ENCODE data around the gene SLC4A3. TPM values are rescaled to one million over a fixed set of nuclear protein-coding genes. Genes with fewer than 3 reads are reported as not detected.

The SLC4A3 gene
- total RNA-seq, 2 experiments from 2014 or later: 0.16 to 0.20 TPM

GRCh38 chr2:219595256-219595655, 32.2 kb upstream of the SLC4A3 start:
- no peak overlapping the region for H3K4me3 ChIP-seq (ENCODE audit: low read length)
- Mint-ChIP-seq H3K27me3 (peaks cover 20% of the 10 kb centered on the region), H3K4me3 (peak overlapping the region; percentile 98), H3K9me3 (no peaks in the 10 kb centered on the region), H3K4me1 (ENCODE audit: low read depth) (peaks cover 24% of the 10 kb centered on the region), H3K36me3 (ENCODE audit: low read depth) (peaks cover 16% of the 10 kb centered on the region), H3K27ac (no peak overlapping the region)
- DNase-seq: no peak
- H3K36me3 ChIP-seq (ENCODE audit: insufficient read depth, low read length): no peaks in the 10 kb centered on the region
- intact Hi-C loops (cut with DNase I, micrococcal nuclease): loop anchor here in 1 of 2 experiments (5.0 to 10.0 kb wide), 4 partner anchors 47 to 883 kb away; partner anchors contain the start of genes CNPPD1, RETREG2, SLC23A3 and TTLL4
- no peak overlapping the region for H3K27ac ChIP-seq (ENCODE audit: low read depth in 1 of 2, low read length in 2 of 2)
- ChIA-PET CTCF (no interaction called here), POLR2A (no interaction called here)
- no peak for ATAC-seq (ENCODE audit: poor library complexity)
- H3K4me1 ChIP-seq (ENCODE audit: insufficient read depth, low read length): peaks cover 13% of the 10 kb centered on the region
- no peaks in the 10 kb centered on the region for H3K27me3 ChIP-seq (ENCODE audit: control insufficient read depth in 1 of 2, insufficient read depth in 2 of 2, low read length in 2 of 2)
- no peak for TF ChIP-seq CTCF (IDR thresholded peaks at IDR 0.05)
- H3K9me3 ChIP-seq (ENCODE audit: control insufficient read depth in 1 of 2, insufficient read depth in 1 of 2, low read length in 2 of 2): no peaks in the 10 kb centered on the region

GRCh38 chr2:219596954-219597551, 30.4 kb upstream of the SLC4A3 start:
- Mint-ChIP-seq H3K27ac (peak overlapping the region; percentile 94), H3K4me3 (peak overlapping the region; percentile 98), H3K4me1 (ENCODE audit: low read depth) (peaks cover 24% of the 10 kb centered on the region), H3K36me3 (ENCODE audit: low read depth) (peaks cover 33% of the 10 kb centered on the region), H3K9me3 (no peaks in the 10 kb centered on the region), H3K27me3 (peaks cover 13% of the 10 kb centered on the region)
- peak; percentile 5 for ATAC-seq (ENCODE audit: poor library complexity)
- no peak for TF ChIP-seq CTCF (IDR thresholded peaks at IDR 0.05)
- Histone ChIP-seq H3K4me1 (ENCODE audit: insufficient read depth, low read length) (peaks cover 13% of the 10 kb centered on the region), H3K36me3 (ENCODE audit: insufficient read depth, low read length) (peaks cover 13% of the 10 kb centered on the region), H3K27me3 (ENCODE audit: control insufficient read depth in 1 of 2, insufficient read depth in 2 of 2, low read length in 2 of 2) (no peaks in the 10 kb centered on the region), H3K4me3 (ENCODE audit: low read length) (peak overlapping the region; percentile 73), H3K9me3 (ENCODE audit: control insufficient read depth in 1 of 2, insufficient read depth in 1 of 2, low read length in 2 of 2) (no peaks in the 10 kb centered on the region), H3K27ac (ENCODE audit: low read depth in 1 of 2, low read length in 2 of 2) (peak overlapping the region; percentile 70 to 79)
- CTCF ChIA-PET: interaction anchor here (1.1 to 2.8 kb wide), 8 partner anchors 37 to 617 kb away, joined by 3 to 8 read pairs (median 4); partner anchors contain the start of gene GMPPA
- POLR2A ChIA-PET: interaction anchor here (0.7 to 2.1 kb wide), 7 partner anchors 26 to 938 kb away, joined by 3 to 16 read pairs (median 3); partner anchors contain the start of genes BCS1L, CHPF, DNPEP and OBSL1
- intact Hi-C loops (cut with DNase I, micrococcal nuclease): loop anchor here (1.0 to 10.0 kb wide), 7 partner anchors 45 to 885 kb away; partner anchors contain the start of genes CHPF (in 1 of the 2), CNPPD1 (in 1 of the 2), RETREG2 (in 1 of the 2) and SLC23A3 (in 1 of the 2)
- DNase-seq: peak in 1 of 14 experiments; percentile 6

GRCh38 chr2:219597552-219598307, 29.7 kb upstream of the SLC4A3 start, which contains the start of gene STK11IP:
STK11IP (plus strand) TSS chr2:219597857; CDS start chr2:219598120, 263 bp downstream.
- Histone ChIP-seq H3K9me3 (ENCODE audit: control insufficient read depth in 1 of 2, insufficient read depth in 1 of 2, low read length in 2 of 2) (no peaks in the 10 kb centered on the region), H3K4me3 (ENCODE audit: low read length) (peak within 1 kb of the TSS; percentile 73), H3K27me3 (ENCODE audit: control insufficient read depth in 1 of 2, insufficient read depth in 2 of 2, low read length in 2 of 2) (no peaks in the 10 kb centered on the region), H3K27ac (ENCODE audit: low read depth in 1 of 2, low read length in 2 of 2) (peak within 1 kb of the TSS; percentile 70 to 79), H3K36me3 (ENCODE audit: insufficient read depth, low read length) (peaks cover 20% of the 10 kb centered on the region), H3K4me1 (ENCODE audit: insufficient read depth, low read length) (peaks cover 13% of the 10 kb centered on the region)
- CTCF ChIA-PET: interaction anchor here (1.1 to 2.8 kb wide), 8 partner anchors 37 to 618 kb away, joined by 3 to 8 read pairs (median 4); partner anchors contain the start of gene GMPPA
- peaks cover 7% of the 10 kb centered on the region for H3K27me3 Mint-ChIP-seq
- POLR2A ChIA-PET: interaction anchor here (0.7 to 2.1 kb wide), 7 partner anchors 27 to 938 kb away, joined by 3 to 16 read pairs (median 3); partner anchors contain the start of genes BCS1L, CHPF, DNPEP and OBSL1
- intact Hi-C loops (cut with DNase I, micrococcal nuclease): loop anchor here (1.0 to 10.0 kb wide), 8 partner anchors 45 to 885 kb away; partner anchors contain the start of genes CHPF (in 1 of the 2), CNPPD1 (in 1 of the 2), RETREG2 (in 1 of the 2) and SLC23A3 (in 1 of the 2)
- ATAC-seq (ENCODE audit: poor library complexity) (peak; percentile 85), DNase-seq (peak; percentile 75 to 95 (median 84))
- no peak for TF ChIP-seq CTCF (IDR thresholded peaks at IDR 0.05)
- peak within 1 kb of the TSS; percentile 94 for H3K27ac Mint-ChIP-seq
- peak within 1 kb of the TSS; percentile 98 for H3K4me3 Mint-ChIP-seq
- peaks cover 24% of the 10 kb centered on the region for H3K4me1 Mint-ChIP-seq (ENCODE audit: low read depth)
- H3K9me3 Mint-ChIP-seq: no peaks in the 10 kb centered on the region
- peaks cover 40% of the 10 kb centered on the region for H3K36me3 Mint-ChIP-seq (ENCODE audit: low read depth)

All from CD4-positive, alpha-beta T cell (primary cell).